H4 (cell line): ENCODE data around the gene KCNMA1. TPM values are rescaled to one million over a fixed set of nuclear protein-coding genes. Genes with fewer than 3 reads are reported as not detected.

ENCODE experiments used
- DNase-seq: peaks from one replicate; pipeline ENCODE4 v3.0.0-alpha.2; 2015; ENCODE audit warnings: low spot score
- total RNA-seq: library from RNA; depleted of rRNA; stranded (reverse); fragments of >200 nt; shearing (Covaris generic); gene quantifications from 2 replicates; pipeline ENCODE4 v1.2.3, GENCODE V29; 2014

The KCNMA1 gene
- total RNA-seq, 1 experiment from 2014 or later: 8.4 TPM

DNA sequence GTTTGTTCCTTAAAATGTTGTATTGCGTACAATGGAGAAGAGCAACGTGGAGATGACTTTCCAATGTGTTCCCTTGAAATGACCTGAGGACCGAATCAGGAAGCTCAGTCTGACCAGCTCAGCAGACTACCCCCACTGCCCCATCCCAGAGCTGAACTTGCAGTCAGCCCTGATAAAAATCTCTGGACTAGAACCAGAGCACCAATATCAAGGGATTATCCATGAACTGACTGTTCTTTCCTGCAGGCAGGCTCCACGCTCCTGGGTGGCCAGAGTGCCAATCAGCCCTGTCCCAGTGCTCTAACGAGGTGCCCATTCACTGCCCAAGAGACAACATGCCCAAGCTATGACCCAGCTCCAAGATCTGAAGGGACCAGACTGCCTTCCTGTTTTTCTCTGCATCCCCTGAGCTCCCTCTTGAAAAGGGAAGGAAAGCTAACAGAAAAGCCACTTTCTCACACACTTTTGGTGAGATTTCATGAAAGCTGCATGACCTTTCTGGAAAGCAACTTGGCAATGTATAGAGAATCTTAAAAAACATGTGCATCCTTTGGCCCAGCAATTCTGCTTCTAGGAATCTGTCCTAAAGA, 130.2 kb downstream of the KCNMA1 start:
- no peak for DNase-seq

DNA sequence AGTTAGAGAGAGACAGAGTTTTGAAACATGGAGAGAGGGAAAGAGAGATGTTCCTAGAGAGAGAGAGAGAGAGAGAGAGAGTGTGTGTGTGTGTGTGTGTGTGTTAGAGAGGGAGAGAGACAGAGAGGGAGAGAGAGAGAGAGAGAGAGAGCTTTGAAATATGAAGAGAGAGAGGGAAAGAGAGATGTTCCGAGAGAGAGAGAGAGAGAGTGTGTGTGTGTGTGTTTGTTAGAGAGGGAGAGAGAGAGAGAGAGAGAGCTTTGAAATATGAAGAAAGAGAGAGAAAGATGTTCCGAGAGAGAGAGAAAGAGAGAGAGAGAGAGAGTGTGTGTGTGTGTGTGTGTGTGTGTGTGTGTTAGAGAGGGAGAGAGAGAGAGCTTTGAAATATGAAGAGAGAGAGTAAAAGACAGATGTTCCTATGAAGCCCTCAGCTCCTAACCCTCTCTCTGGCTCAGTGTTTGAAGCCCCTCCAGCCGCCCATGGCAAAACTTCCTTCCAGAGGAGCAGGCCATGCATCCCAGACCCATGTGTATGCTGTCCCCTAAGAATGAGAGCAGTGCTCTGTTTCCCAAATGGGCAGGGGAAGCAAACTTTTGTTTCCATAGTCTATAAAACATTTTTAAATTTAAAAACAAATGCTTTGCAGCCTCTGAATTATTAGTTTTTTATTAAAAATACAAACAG, 130.9 kb downstream of the KCNMA1 start:
- no peak for DNase-seq

DNA sequence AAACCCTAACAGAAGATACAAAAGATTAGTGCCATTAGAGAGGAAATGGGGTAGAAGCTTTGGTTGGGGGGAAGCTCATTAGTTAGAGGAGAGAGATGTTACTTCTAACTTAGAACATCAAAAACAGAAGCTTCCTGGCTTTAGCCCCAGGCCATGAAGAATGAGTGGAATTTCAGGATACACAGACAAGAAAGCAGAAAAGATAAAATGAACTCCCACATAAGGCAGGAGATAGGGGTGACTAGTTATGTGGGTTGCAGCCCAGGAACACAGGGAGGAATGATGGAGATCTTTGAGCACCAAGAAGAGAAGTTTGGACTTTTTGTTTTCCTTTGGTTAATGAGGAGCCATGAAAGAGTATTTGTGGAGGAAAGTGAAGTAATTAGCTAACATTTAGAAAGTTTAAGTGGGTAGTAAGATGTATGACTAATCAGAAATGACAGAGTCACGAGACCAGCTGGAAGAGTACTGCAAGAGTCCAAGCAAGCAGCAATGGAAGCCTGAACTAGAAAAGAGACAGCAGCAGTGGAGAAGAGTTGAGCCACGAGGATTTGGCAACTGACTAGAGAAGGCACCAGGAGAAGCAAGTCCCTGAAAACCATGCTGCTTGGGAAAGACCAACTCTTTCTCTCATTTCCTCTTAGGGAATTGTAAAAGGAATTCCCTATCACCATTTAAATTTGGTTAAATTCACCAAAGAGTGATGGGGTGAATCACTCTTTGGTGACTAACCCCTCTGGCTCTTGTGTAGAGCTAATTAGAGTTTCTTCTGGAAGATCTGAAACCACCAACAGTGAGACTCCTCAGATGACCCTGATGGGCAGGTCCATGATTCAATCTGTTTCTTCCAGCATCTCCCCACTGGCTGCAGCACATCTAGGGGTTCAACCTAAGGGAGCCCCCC, 131.9 kb downstream of the KCNMA1 start:
- peak; percentile 69 for DNase-seq

DNA sequence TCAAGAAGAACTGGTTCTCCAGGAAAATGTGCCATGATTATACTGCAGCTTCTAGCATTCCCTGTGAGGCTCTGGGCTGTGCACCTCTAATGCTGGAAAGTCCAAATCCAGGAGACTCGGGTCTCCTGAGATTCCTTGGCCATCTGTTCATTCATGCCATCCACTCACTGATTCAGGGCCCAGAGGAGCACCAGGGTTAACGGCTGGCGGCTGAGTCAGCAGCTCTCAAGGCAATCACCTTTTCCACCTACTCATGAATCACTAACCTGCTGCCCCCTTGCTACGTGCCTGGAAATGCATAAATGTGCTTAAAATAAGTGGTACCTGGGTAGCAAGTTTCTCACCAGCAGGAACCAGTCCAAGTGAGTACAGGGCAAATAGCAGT, 132.7 kb downstream of the KCNMA1 start:
- DNase-seq: peak; percentile 56

DNA sequence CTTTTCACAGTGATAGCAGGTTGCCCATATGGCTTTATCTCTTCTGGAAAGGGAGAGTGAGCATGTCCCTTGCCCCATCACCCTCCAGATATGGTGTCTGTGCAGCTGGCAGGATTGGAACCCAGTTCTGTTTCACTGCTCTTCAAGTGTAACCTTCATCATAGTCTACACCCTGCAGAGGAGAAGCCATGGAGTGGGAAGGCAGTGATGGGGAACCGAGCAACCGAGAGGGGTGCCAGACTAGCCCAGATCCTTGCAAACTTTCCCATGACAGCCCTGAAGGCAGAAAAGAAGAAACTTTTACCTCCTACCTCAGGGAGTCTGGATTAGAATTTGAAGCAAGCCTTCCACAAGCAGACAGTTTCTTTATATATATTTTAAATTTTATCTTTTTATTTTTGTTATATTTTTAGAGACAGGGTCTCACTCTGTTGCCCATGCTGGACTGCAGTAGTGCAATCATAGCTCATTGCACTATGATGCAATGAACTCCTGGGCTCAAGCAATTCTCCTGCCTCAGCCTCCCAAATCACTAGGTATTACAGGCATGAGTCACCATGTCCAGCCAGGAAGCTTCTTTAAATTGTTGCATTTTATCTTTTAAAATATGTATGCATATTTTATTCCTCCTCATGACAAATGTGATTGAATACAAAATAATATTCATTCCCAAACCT, 133.3 kb downstream of the KCNMA1 start:
- DNase-seq: no peak

DNA sequence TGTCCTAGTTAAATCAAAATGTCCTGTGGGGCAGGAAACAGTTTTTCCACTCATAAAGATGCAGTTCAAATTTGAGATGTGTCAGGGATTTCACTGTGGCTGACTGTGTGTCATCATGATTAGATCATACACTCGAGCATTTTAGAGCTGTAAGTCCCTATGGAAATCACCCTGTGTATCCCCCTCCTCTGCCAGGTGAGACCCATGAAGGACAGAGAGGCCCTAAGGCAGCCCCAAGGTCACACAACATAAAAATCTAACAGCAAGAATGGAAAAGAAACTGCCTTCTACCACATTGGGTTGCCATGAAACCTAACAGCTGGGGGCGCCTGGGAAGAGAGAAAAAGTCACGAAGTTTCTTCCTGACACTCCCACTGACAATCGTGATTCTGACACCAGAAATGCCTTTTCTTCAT, 135.8 kb downstream of the KCNMA1 start:
- no peak for DNase-seq

DNA sequence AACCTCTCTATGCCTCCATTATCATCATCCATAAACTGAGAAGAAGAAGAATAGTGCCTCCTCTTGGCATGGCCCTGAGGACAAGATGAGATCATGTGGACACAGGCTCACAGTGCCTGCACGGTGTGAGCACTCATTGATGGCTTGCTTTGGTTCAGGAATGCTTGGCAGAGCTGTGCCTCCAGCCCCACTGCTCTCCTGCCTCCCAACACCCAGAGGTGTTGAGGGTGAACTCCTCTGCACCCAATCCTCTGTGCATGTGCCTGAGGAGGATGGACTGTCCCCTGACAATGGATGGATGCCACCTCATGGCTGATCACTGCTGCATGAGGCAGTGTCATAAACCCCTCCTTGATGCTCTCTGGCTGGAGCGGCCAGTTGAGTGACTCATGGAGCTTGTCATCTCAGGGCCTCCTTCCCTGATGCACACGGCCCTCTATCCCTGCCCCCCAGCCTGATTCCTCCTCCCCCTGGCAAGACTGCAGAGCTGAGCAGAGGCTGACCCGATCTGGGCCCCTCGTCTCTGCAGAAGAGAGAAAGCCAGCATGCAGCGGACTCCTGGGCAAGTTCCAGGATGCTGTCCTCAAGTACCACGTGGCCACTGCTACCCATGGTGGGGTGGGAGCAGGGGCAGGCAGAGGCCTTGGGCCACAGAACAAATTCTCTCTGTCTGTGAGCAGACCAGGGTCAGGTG, 136.3 kb downstream of the KCNMA1 start:
- DNase-seq: peak; percentile 81

DNA sequence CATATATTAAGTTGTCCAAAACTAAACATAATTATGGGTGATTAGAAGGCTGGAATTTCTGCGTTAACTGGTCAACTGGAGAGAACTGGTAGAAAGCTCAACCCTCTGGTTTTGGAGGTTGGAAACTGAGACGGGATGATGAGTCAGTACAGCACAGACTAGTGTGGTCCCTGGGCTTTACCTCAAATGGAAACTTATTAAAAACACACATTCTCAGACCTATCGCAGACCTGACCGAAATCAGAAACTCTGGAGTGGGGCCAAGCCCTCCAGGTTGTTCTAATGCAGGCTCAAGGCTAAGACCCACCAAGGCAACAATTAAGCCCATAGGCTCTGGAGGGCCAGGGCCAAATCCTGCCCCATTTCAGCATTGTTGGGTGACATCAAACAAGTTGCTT, 136.9 kb downstream of the KCNMA1 start:
- no peak for DNase-seq

DNA sequence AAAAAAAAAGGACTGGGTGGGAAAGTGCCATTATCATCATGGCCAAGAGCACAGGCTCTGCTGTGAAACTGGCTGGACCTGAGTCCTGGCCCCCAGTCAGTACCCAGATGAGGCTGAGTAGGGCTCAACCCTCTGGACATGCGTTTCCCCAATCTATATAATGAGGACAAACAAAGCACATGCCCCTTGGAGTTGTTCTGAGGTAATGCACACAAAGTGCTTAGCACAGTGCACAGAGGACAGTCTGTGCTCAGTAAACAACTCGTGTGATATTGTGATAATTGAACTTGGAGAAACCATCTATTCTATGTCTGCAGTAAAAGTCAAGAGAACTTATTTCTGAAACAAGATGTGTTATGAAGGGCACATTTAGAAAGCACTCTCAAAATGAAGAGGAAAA, 138.8 kb downstream of the KCNMA1 start:
- DNase-seq: no peak

DNA sequence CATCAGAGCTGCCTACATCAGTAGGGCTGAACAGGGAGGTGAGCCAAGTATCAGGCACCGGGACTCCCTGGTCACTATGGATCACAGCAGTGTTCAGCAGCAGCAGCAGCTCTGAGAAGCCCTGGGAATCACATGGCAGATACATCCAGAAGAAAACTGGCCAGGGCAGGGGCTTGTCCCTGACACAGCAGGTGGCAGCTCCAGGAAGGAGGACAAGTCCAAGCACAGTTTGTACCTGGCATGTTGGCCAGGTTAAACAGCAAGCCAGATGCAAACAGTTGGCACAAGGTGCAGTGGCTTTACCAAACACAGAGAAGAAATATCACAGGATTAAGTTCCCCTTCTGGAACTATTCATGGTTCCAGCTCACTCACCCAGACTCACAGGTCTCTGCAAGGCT, 139.4 kb downstream of the KCNMA1 start:
- no peak for DNase-seq

DNA sequence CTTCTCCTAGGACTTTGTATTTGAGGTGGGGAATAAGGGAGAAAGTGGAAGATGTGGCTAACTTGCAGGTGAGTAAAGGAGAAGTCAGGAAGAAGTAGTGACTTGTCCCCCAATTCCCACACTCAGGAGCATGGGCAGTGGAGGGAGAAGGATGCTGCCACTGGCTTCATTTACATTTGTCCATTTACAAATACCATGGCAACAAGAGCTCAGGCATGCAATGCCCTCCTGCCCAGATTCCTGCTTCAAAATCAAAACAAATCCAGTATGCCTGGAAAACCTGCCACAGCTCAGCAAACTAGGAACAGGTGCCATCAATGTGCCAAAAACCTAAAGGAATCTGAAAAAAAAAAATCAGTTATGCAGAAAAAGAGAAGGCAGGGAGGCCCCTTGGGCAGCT, 139.9 kb downstream of the KCNMA1 start:
- DNase-seq: no peak

DNA sequence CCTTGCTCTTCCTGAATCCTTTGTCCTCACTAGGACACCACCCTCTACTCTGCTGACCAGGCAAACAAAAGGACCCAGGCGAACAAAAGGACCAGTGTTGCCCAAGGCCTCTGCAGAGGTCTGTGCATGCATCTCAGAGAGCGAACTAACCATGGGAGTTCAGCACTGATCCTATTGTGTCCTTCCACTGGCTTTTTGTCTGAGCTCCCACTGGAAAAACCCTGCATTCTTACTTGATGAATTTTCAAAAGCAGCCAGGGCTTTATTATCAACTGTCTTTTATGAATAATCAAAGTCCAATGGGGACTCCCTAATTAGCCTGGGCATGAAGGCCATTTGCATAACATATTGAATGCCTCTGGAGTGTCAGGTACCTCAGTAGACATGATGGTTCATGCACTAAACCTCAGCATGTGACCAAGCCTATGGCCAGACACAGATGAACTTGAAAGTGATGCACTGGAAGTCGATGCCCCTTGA, 140.6 kb downstream of the KCNMA1 start:
- no peak for DNase-seq

DNA sequence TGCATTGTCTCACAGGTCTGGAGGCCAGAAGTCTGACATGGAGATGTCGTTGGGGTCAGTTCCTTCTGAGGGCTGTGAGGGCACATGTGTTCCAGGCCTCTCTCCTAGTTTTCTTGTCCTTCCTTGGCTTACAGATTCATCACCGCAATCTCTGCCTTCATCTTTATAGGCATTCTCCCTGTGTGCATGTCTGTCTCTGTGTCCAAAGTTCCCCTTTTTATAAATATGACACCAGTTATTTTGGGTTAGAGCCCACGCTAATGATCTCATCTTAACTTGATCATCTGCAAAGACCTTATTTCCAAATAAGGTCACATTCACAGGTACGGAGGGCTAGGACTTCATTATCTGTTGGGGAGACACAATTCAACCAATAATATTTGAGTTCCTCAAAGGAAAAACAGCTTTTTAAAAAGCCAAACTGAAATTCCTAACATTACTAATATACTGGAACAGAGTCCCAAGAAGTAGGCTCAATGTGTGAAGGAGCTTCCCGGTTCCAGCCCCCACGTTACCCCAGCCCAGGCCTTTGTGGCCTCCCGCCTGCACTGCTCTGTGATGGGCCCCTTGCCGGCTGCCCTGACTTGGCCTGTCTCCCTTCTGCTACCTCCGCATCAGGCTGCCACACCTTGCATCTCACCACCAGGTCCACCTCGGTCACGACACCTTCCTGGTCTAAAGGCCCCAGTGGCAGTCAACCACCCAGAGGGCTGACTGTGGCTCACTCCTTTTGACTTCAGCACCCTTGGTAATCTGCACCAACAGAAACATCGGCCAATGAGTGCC, 142.7 kb downstream of the KCNMA1 start:
- DNase-seq: no peak

DNA sequence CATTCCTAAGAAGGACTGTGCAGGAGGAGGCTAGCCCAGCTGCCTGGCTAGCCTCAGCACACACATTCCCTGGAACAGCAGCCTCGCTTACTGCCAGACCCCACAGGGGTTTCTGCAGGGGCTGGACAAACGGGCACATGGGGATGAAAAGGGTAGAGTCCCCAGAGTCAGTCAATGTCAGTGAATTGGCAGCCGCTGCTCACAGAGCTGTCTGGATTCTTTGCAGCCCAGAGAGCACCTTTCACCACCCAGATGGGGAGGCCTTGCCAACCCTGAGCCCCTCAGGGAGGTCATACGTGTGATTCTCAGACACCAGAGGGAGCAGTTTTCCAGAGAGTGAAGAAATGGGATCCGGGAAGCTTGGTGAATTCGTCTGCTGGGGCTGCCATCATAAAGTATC, 143.3 kb downstream of the KCNMA1 start:
- peak; percentile 19 for DNase-seq

DNA sequence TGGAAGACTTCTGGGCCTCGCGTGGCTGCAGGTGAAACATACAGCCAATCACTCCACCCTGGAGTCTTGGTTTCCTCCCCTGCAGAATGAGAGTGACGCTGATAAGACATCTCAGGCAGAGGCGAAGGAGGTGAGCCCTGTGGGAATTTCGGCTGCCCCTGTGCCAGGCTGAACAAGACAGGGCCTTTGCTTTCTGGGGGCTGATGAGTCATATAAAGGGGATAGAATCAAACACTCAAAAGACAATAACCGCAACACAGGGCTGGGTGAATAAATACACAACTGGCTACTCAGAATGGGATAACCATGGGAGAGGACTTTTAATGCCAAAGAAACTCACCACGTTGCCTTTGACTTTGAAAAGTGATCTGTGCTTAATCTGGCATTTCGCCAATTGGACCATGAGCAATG, 143.8 kb downstream of the KCNMA1 start:
- no peak for DNase-seq

DNA sequence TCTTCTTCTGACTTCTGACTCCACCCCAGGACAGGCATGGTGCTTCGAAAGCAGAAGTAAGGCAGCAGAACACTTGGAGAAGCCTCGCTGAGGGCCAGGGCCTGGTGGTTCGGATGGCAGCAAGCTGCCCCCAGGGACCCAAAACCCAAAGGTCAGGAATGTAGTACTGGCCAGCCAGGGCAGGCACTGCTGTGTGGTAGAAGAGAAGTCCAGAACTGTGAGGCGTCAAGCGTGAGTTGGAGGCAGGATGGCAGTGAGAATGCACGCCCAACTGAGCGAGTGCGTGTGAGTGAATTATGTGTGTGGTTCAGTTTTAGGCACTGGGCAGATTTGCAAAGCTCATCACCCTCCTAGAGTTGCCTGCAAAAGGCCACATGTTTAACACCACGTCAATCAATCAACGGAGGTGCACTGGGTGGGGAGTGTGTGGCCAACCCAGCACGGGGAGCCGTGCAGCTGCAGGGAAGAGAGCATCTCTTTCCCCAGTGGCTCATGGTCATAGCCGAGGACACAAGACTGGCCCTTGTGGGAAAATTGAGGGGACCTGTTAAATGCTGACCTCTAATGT, 144.3 kb downstream of the KCNMA1 start:
- DNase-seq: no peak

DNA sequence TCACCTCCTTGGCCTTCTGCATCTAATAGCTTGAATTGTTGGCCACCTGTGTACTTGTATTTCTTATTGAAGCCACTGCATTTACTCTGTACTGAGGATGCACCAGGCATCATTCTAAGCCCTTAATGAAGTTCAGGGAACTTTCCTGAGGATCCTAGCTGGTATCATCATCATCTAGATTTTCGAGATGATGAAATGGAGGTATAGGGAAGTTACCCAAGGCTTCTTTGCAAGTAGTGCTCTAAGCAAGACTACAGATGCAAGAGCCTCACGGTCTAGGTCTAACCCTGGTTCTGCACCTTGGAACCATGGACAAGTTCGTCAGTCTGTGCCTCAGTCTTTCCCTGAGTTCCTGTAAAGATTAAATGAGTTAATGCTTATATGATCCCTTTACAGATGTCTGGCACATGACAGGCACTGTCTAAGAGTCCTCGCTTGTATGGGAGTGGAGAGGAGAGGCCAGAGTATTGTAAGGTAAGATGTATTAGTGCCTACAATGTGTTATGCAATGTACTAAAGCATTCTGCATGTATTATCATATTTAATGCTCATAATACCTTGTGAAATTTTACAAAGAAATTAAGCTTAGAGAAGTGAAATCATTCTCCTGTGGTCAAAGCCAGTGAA, 145.1 kb downstream of the KCNMA1 start:
- DNase-seq: no peak

DNA sequence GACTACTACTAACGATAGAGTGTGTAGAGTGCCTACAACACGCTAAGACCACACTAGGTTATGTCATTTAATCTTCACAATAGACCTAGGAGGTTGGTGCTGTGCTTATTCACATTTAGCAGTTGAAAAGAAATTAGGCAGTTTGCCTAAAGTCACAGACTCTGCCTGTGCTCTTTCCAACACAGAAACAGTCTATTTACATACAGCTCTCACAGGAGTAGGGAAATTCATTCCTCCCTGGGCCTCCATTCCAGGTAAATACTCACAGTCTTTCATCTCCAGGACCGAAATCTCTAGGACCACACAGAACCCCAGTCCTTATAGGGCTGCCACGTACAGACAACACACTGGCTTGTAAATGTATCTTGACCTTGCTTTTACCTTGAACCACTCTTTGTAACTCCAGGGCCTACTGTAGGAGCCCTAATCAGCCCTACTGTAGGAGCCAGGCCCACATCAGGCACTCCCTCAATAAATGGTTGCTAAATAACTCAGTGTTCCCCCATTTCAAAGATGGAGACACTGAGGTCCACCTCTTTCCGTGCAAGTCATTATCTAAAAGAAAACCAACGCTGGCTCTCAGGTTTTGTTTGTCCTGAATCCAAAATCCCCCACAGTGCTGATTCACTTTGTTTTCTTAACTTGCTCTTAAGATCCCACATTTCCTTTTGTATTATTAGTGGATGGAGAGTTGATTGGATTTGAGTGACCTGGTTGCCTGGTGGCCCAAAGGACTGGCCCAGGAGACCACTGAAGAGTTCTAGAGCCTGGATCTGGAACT, 146.9 kb downstream of the KCNMA1 start:
- no peak for DNase-seq

DNA sequence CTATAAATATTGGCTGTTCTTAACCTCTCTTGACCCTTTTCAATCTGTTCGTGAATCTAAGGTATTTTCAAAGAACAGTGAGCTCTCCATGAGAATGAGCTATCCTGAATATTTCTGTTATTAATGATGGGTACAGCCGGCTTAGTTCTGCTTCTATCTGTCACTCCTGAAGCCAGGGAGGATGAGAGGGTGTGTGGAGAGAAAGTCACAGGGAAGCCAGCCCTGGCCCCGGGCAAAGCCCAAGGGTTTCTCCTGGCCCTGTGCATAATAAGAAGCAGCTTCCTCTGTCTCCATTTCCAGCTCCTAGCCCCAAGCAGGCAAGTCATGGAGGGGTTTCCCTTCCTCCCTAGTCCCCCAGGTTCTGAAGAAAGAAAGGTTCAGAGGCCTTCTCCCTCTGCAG, 151.1 kb downstream of the KCNMA1 start:
- DNase-seq: no peak
